CD4-positive, CD25-positive, alpha-beta regulatory T cell (primary cell): ENCODE measurements around the gene C1orf159. TPM values are rescaled to one million over a fixed set of nuclear protein-coding genes. Genes with fewer than 3 reads are reported as not detected.

ENCODE experiments used
- ATAC-seq, 2 donors: fragments of 150-1000 bp; cut with Tn5 transposase; one replicate each; pipeline ENCODE4 v1.10.0; 2021; ENCODE audit warnings: low read depth in 2 of 2, moderate number of reproducible peaks in 2 of 2, moderate library complexity in 1 of 2
- DNase-seq, 3 donors: peaks; one replicate each; pipeline versions ENCODE4 v3.0.0 to v3.0.0-alpha.2; 2012 to 2022; ENCODE audit warnings: mixed read lengths in 1 of 3
- H3K27ac ChIP-seq: one replicate; pipeline ENCODE4 v1.7.0; 2013; ENCODE audit warnings: mild to moderate bottlenecking, low read length; ENCODE audit not compliant: insufficient read depth, poor library complexity, severe bottlenecking
- H3K27me3 ChIP-seq: one replicate; pipeline ENCODE4 v1.7.0; 2013; ENCODE audit warnings: low read length; ENCODE audit not compliant: control insufficient read depth, insufficient read depth
- H3K36me3 ChIP-seq: one replicate; pipeline ENCODE4 v1.7.0; 2013; ENCODE audit warnings: mild to moderate bottlenecking, low read length, moderate library complexity; ENCODE audit not compliant: control insufficient read depth, insufficient read depth
- H3K4me1 ChIP-seq: 2 replicates; pipeline ENCODE4 v1.7.0; 2013; ENCODE audit warnings: mild to moderate bottlenecking, low read length; ENCODE audit not compliant: insufficient read depth, control insufficient read depth, poor library complexity, severe bottlenecking
- H3K4me3 ChIP-seq: one replicate; pipeline ENCODE4 v1.7.0; 2013; ENCODE audit warnings: low read depth, mild to moderate bottlenecking, low read length, moderate library complexity
- H3K9me3 ChIP-seq, 2 experiments: 1 replicate in 1 of 2; 2 replicates in 1 of 2; pipeline ENCODE4 v1.7.0; 2013; ENCODE audit warnings: low read length in 2 of 2, mild to moderate bottlenecking in 1 of 2, moderate library complexity in 1 of 2; ENCODE audit not compliant: control insufficient read depth in 2 of 2
- H3K27ac Mint-ChIP-seq, 3 donors: one replicate each; pipeline ENCODE4 v1.8.0; 2020 to 2022; ENCODE audit warnings: mild to moderate bottlenecking in 3 of 3, mixed read lengths in 3 of 3, moderate library complexity in 2 of 3
- H3K27me3 Mint-ChIP-seq: one replicate; pipeline ENCODE4 v1.8.0; 2022; ENCODE audit warnings: mild to moderate bottlenecking, mixed read lengths
- H3K36me3 Mint-ChIP-seq: one replicate; pipeline ENCODE4 v1.8.0; 2020; ENCODE audit warnings: mixed read lengths
- H3K4me1 Mint-ChIP-seq, 4 donors: one replicate each; pipeline ENCODE4 v1.8.0; 2020 to 2022; ENCODE audit warnings: mixed read lengths in 4 of 4, mild to moderate bottlenecking in 1 of 4
- H3K4me3 Mint-ChIP-seq, 4 donors: one replicate each; pipeline ENCODE4 v1.8.0; 2020 to 2022; ENCODE audit warnings: mild to moderate bottlenecking in 4 of 4, mixed read lengths in 4 of 4, moderate library complexity in 3 of 4
- H3K9me3 Mint-ChIP-seq, 7 donors: one replicate each; pipeline ENCODE4 v1.8.0; 2020 to 2022; ENCODE audit warnings: mixed read lengths in 7 of 7, mild to moderate bottlenecking in 3 of 7, moderate library complexity in 2 of 7
- polyA plus RNA-seq, 4 donors: library from polyadenylated mRNA; unstranded; fragments of 300-500 nt; fragmentation: Illumina TruSeq; gene quantifications; one replicate each; pipeline ENCODE4 v1.2.3, GENCODE V29; 2021
- total RNA-seq: library from RNA; stranded (reverse); gene quantifications from one replicate; pipeline ENCODE4 v1.2.3, GENCODE V29; 2022

C1orf159 gene
- total and polyA plus RNA-seq, 5 donors from 2014 or later, result 3.0 to 20.0 (median 4.9) TPM

- Mint-ChIP-seq H3K9me3 (no peaks in the 10 kb centered on the region), H3K4me1 (peaks cover 0 to 2% (median 0%) of the 10 kb centered on the region in 4 donors), H3K4me3 (no peak overlapping the region), H3K27ac (no peak overlapping the region), H3K27me3 (no peaks in the 10 kb centered on the region), H3K36me3 (no peaks in the 10 kb centered on the region)
- H3K27me3 ChIP-seq, result no peaks in the 10 kb centered on the region
- DNase-seq (no peak), ATAC-seq (no peak)
- no peaks in the 10 kb centered on the region for H3K9me3 ChIP-seq
- no peaks in the 10 kb centered on the region for H3K36me3 ChIP-seq
- no peak overlapping the region for H3K4me3 ChIP-seq
- H3K27ac ChIP-seq, result no peak overlapping the region
- H3K4me1 ChIP-seq, result peaks cover 17% of the 10 kb centered on the region
Observed at GRCh38 chr1:1161078-1161682, 45.3 kb upstream of the C1orf159 start.

- H3K36me3 ChIP-seq, result no peaks in the 10 kb centered on the region
- no peak for ATAC-seq
- no peak overlapping the region for H3K27ac ChIP-seq
- H3K9me3 ChIP-seq, result no peaks in the 10 kb centered on the region
- Mint-ChIP-seq H3K36me3 (no peaks in the 10 kb centered on the region), H3K27ac (peak overlapping the region in 1 of 3 donors; percentile 79), H3K4me3 (no peak overlapping the region), H3K27me3 (no peaks in the 10 kb centered on the region), H3K9me3 (peaks cover 0 to under 1% (median 0%) of the 10 kb centered on the region in 7 donors), H3K4me1 (peaks cover 0 to 2% (median 0%) of the 10 kb centered on the region in 4 donors)
- H3K4me3 ChIP-seq, result no peak overlapping the region
- peaks cover 14% of the 10 kb centered on the region for H3K4me1 ChIP-seq
- DNase-seq, result no peak
- H3K27me3 ChIP-seq, result no peaks in the 10 kb centered on the region
Observed at GRCh38 chr1:1160281-1160930, 44.5 kb upstream of the C1orf159 start.

GRCh38 chr1:1157914-1158710, 42.2 kb upstream of the C1orf159 start:
- peak; percentile 44 to 57 for ATAC-seq
- peak overlapping the region in 2 of 3 donors; percentile 25 to 32 for H3K27ac Mint-ChIP-seq
- Histone ChIP-seq H3K9me3 (no peaks in the 10 kb centered on the region), H3K27ac (peak overlapping the region; percentile 82), H3K36me3 (no peaks in the 10 kb centered on the region), H3K27me3 (no peaks in the 10 kb centered on the region), H3K4me3 (peak overlapping the region; percentile 67), H3K4me1 (peaks cover 14% of the 10 kb centered on the region)
- peak overlapping the region in 2 of 4 donors; percentile 9 to 77 for H3K4me3 Mint-ChIP-seq
- no peaks in the 10 kb centered on the region for H3K27me3 Mint-ChIP-seq
- H3K36me3 Mint-ChIP-seq, result no peaks in the 10 kb centered on the region
- H3K9me3 Mint-ChIP-seq, result peaks cover 2 to 13% (median 3%) of the 10 kb centered on the region in 7 donors
- H3K4me1 Mint-ChIP-seq, result peaks cover 0 to 2% (median 0%) of the 10 kb centered on the region in 4 donors
- peak; percentile 14 to 55 (median 47) for DNase-seq

GRCh38 chr1:1157426-1157913, 41.6 kb upstream of the C1orf159 start:
- Mint-ChIP-seq H3K27me3 (no peaks in the 10 kb centered on the region), H3K27ac (peak overlapping the region in 1 of 3 donors; percentile 71), H3K4me1 (peaks cover 0 to 4% (median 0%) of the 10 kb centered on the region in 4 donors), H3K9me3 (peaks cover 2 to 20% (median 3%) of the 10 kb centered on the region in 7 donors), H3K4me3 (peak overlapping the region; percentile 75 to 86 (median 80)), H3K36me3 (no peaks in the 10 kb centered on the region)
- Histone ChIP-seq H3K36me3 (no peaks in the 10 kb centered on the region), H3K4me3 (peak overlapping the region; percentile 67), H3K27me3 (no peaks in the 10 kb centered on the region), H3K27ac (peak overlapping the region; percentile 82), H3K4me1 (peaks cover 14% of the 10 kb centered on the region), H3K9me3 (peaks cover 0 to 3% of the 10 kb centered on the region in 2 experiments)
- peak; percentile 40 to 66 (median 58) for DNase-seq
- peak; percentile 55 to 58 for ATAC-seq

- no peak for ATAC-seq
- peak overlapping the region in 3 of 4 donors; percentile 58 to 77 (median 64) for H3K4me3 Mint-ChIP-seq
- H3K27me3 Mint-ChIP-seq, result no peaks in the 10 kb centered on the region
- peaks cover 14% of the 10 kb centered on the region for H3K4me1 ChIP-seq
- peak overlapping the region in 1 of 3 donors; percentile 55 for H3K27ac Mint-ChIP-seq
- peaks cover 0 to 4% (median 0%) of the 10 kb centered on the region in 4 donors for H3K4me1 Mint-ChIP-seq
- H3K27ac ChIP-seq, result no peak overlapping the region
- H3K36me3 Mint-ChIP-seq, result no peaks in the 10 kb centered on the region
- DNase-seq, result no peak
- H3K36me3 ChIP-seq, result no peaks in the 10 kb centered on the region
- peaks cover 0 to 3% of the 10 kb centered on the region in 2 experiments for H3K9me3 ChIP-seq
- H3K27me3 ChIP-seq, result no peaks in the 10 kb centered on the region
- no peak overlapping the region for H3K4me3 ChIP-seq
- peaks cover 3 to 24% (median 3%) of the 10 kb centered on the region in 7 donors for H3K9me3 Mint-ChIP-seq
Observed at GRCh38 chr1:1157033-1157365, 41.1 kb upstream of the C1orf159 start.

GRCh38 chr1:1156140-1157032, 40.5 kb upstream of the C1orf159 start:
- H3K36me3 ChIP-seq, result no peaks in the 10 kb centered on the region
- Mint-ChIP-seq H3K27me3 (no peaks in the 10 kb centered on the region), H3K36me3 (no peaks in the 10 kb centered on the region), H3K9me3 (peaks cover 3 to 24% (median 3%) of the 10 kb centered on the region in 7 donors), H3K4me3 (peak overlapping the region; percentile 73 to 80 (median 77)), H3K4me1 (peaks cover 0 to 4% (median 0%) of the 10 kb centered on the region in 4 donors), H3K27ac (peak overlapping the region in 2 of 3 donors; percentile 77 to 78)
- H3K27ac ChIP-seq, result no peak overlapping the region
- H3K4me3 ChIP-seq, result no peak overlapping the region
- peaks cover 0 to 3% of the 10 kb centered on the region in 2 experiments for H3K9me3 ChIP-seq
- H3K4me1 ChIP-seq, result peaks cover 14% of the 10 kb centered on the region
- DNase-seq (no peak), ATAC-seq (no peak)
- H3K27me3 ChIP-seq, result no peaks in the 10 kb centered on the region

GRCh38 chr1:1155258-1155657, 39.4 kb upstream of the C1orf159 start:
- H3K27me3 Mint-ChIP-seq, result no peaks in the 10 kb centered on the region
- H3K36me3 Mint-ChIP-seq, result no peaks in the 10 kb centered on the region
- peak overlapping the region in 3 of 4 donors; percentile 15 to 72 (median 46) for H3K4me3 Mint-ChIP-seq
- peaks cover 3 to 24% (median 3%) of the 10 kb centered on the region in 7 donors for H3K9me3 Mint-ChIP-seq
- H3K27ac Mint-ChIP-seq, result peak overlapping the region in 1 of 3 donors; percentile 31
- H3K36me3 ChIP-seq, result no peaks in the 10 kb centered on the region
- no peak overlapping the region for H3K4me3 ChIP-seq
- ATAC-seq, result no peak
- H3K4me1 ChIP-seq, result peaks cover 14% of the 10 kb centered on the region
- H3K9me3 ChIP-seq, result peaks cover 0 to 3% of the 10 kb centered on the region in 2 experiments
- H3K27ac ChIP-seq, result no peak overlapping the region
- no peak for DNase-seq
- H3K4me1 Mint-ChIP-seq, result peaks cover 0 to 4% (median 0%) of the 10 kb centered on the region in 4 donors
- H3K27me3 ChIP-seq, result no peaks in the 10 kb centered on the region
